HCT116 (cell line): Measurements from ENCODE around the gene DDX47. TPM values are rescaled to one million over a fixed set of nuclear protein-coding genes. Genes with fewer than 3 reads are reported as not detected.

Experiments used
- ATAC-seq: fragments of 200-7000 bp; cut with Tn5 transposase; 2 replicates; pipeline ENCODE4 v1.9.1; 2020; ENCODE audit warnings: mild to moderate bottlenecking, moderate library complexity
- BruUV-seq: library from RNA; stranded (reverse); fragments of 400-500 nt; replicated peaks from 2 replicates; lab custom pipeline; 2021; lab: Mats Ljungman, UMichigan
- CTCF ChIA-PET: fragments of 300-600 bp; sonication (Branson Sonifier 250); formaldehyde crosslinking; loops from one replicate; lab custom pipeline; 2021; ENCODE audit warnings: antibody characterized with exemption; lab: Charles Lee
- POLR2A ChIA-PET: fragments of 300-600, 350-600 bp; sonication (Branson Sonifier 250); formaldehyde crosslinking; loops from one replicate; lab custom pipeline; 2021; ENCODE audit warnings: antibody characterized with exemption; lab: Charles Lee
- RAD21 ChIA-PET, 2 experiments: fragments of 300-600 bp; sonication (Branson Sonifier 250); formaldehyde crosslinking; loops; one replicate each; lab custom pipeline; 2023; ENCODE audit warnings: low total read pairs in 2 of 2; ENCODE audit not compliant: uncharacterized antibody in 2 of 2, unreplicated experiment in 2 of 2, low non-redundant PET in 1 of 2; lab: Charles Lee
- DNase-seq: peaks from one replicate; pipeline ENCODE4 v3.0.0-alpha.2; 2010; ENCODE audit warnings: low read depth, low spot score
- H2AFZ ChIP-seq: fragments of 200-600 bp; shearing (Covaris generic), sonication (generic); 2 replicates; pipeline ENCODE4 v1.6.1; 2017; ENCODE audit warnings: low read depth, mixed run types, mixed read lengths, antibody characterized with exemption, low read length; ENCODE audit not compliant: poor library complexity, severe bottlenecking
- H3K27ac ChIP-seq: 2 replicates; pipeline ENCODE4 v1.5.1; 2012; ENCODE audit warnings: low read depth, low read length
- H3K27me3 ChIP-seq: fragments of 200-600 bp; sonication (generic); 2 replicates; pipeline ENCODE4 v1.6.1; 2016; ENCODE audit warnings: mixed run types, low read length, mixed read lengths; ENCODE audit not compliant: insufficient read depth
- H3K36me3 ChIP-seq, 2 experiments: fragments of 200-500 bp in 1 of 2; fragments of 200-600 bp in 1 of 2; sonication (Bioruptor generic) in 1 of 2; sonication (generic) in 1 of 2; 2 replicates each; pipeline versions ENCODE4 v1.5.1 to v1.6.1; 2014 to 2016; ENCODE audit warnings: low read length in 2 of 2, inconsistent platforms in 1 of 2, mixed read lengths in 1 of 2, mixed run types in 1 of 2; ENCODE audit not compliant: insufficient read depth in 2 of 2, control insufficient read depth in 1 of 2
- H3K4me1 ChIP-seq, 2 experiments: fragments of 200-600 bp in 1 of 2; sonication (generic) in 1 of 2; 2 replicates each; pipeline versions ENCODE4 v1.5.1 to v1.6.1; 2012 to 2017; ENCODE audit warnings: low read length in 2 of 2, inconsistent platforms in 1 of 2, mild to moderate bottlenecking in 1 of 2, mixed read lengths in 1 of 2, mixed run types in 1 of 2, moderate library complexity in 1 of 2; ENCODE audit not compliant: insufficient read depth in 2 of 2, control insufficient read depth in 1 of 2
- H3K4me2 ChIP-seq: fragments of 200-600 bp; sonication (generic); 2 replicates; pipeline ENCODE4 v1.6.1; 2017; ENCODE audit warnings: mixed run types, low read length, mixed read lengths
- H3K4me3 ChIP-seq, 2 experiments: fragments of 200-600 bp in 1 of 2; sonication (generic) in 1 of 2; replicated peaks in 1 of 2; 2 replicates each; pipeline ENCODE4 v1.5.1; 2011 to 2016; ENCODE audit warnings: low read length in 2 of 2, control low read depth in 1 of 2, low read depth in 1 of 2, mild to moderate bottlenecking in 1 of 2, mixed read lengths in 1 of 2, mixed run types in 1 of 2
- H3K79me2 ChIP-seq: fragments of 200-600 bp; sonication (generic); 2 replicates; pipeline ENCODE4 v1.6.1; 2017; ENCODE audit warnings: mild to moderate bottlenecking, mixed run types, low read length, moderate library complexity, mixed read lengths; ENCODE audit not compliant: insufficient read depth
- H3K9ac ChIP-seq: fragments of 200-600 bp; sonication (generic); 2 replicates; pipeline ENCODE4 v1.6.1; 2016; ENCODE audit warnings: low read length, mixed read lengths
- H3K9me2 ChIP-seq: fragments of 200-600 bp; sonication (generic), shearing (Covaris generic); 2 replicates; pipeline ENCODE4 v1.6.1; 2017; ENCODE audit warnings: mixed run types, mild to moderate bottlenecking, moderate library complexity; ENCODE audit not compliant: insufficient read depth
- H3K9me3 ChIP-seq, 2 experiments: fragments of 200-500 bp in 1 of 2; fragments of 200-600 bp in 1 of 2; sonication (Bioruptor generic) in 1 of 2; sonication (generic) in 1 of 2; 2 replicates each; pipeline ENCODE4 v1.6.1; 2014 to 2017; ENCODE audit warnings: low read length in 2 of 2, mixed read lengths in 2 of 2, inconsistent platforms in 1 of 2, low read depth in 1 of 2, mild to moderate bottlenecking in 1 of 2, mixed run types in 1 of 2, moderate library complexity in 1 of 2; ENCODE audit not compliant: control insufficient read depth in 1 of 2, insufficient read depth in 1 of 2
- H4K20me1 ChIP-seq: fragments of 200-600 bp; sonication (generic), shearing (Covaris generic); 2 replicates; pipeline ENCODE4 v1.6.1; 2017; ENCODE audit warnings: mixed run types, mild to moderate bottlenecking, moderate library complexity; ENCODE audit not compliant: insufficient read depth
- ELF1 ChIP-seq: IDR thresholded peaks from 2 replicates; pipeline ENCODE4 v1.6.1; 2012; ENCODE audit warnings: low read depth, borderline replicate concordance
- EZH2 ChIP-seq: fragments of 200-600 bp; sonication (generic); IDR thresholded peaks from 2 replicates; pipeline ENCODE4 v1.6.1; 2017; ENCODE audit warnings: antibody characterized with exemption, mixed run types
- EZH2phosphoT487 ChIP-seq: fragments of 200-600 bp; IDR thresholded peaks from 2 replicates; pipeline ENCODE4 v1.6.1; 2018; ENCODE audit warnings: antibody characterized with exemption, borderline replicate concordance
- POLR2A ChIP-seq: IDR thresholded peaks from 2 replicates; pipeline ENCODE4 v1.7.0; 2011; ENCODE audit warnings: borderline replicate concordance; ENCODE audit not compliant: insufficient read depth, insufficient read length; ENCODE audit errors: extremely low read depth
- RAD21 ChIP-seq: IDR thresholded peaks from 2 replicates; pipeline ENCODE4 v1.6.1; 2012; ENCODE audit warnings: low read depth, mild to moderate bottlenecking
- SP1 ChIP-seq: IDR thresholded peaks from 2 replicates; pipeline ENCODE4 v1.6.1; 2012; ENCODE audit warnings: low read depth
- TCF7L2 ChIP-seq: IDR thresholded peaks from 2 replicates; pipeline ENCODE4 v1.7.0; 2011; ENCODE audit warnings: borderline replicate concordance, inconsistent platforms; ENCODE audit not compliant: insufficient read depth, insufficient read length; ENCODE audit errors: extremely low read depth
- YY1 ChIP-seq: IDR thresholded peaks from 2 replicates; pipeline ENCODE4 v1.6.1; 2011; ENCODE audit warnings: low read length, low read depth, moderate library complexity, mild to moderate bottlenecking; ENCODE audit not compliant: insufficient replicate concordance; ENCODE audit errors: extremely low read depth
- ZNF274 ChIP-seq: fragments of 200-500 bp; sonication (Bioruptor generic); IDR thresholded peaks from 2 replicates; pipeline ENCODE4 v1.6.1; 2014; ENCODE audit warnings: mild to moderate bottlenecking, low read depth, low read length, inconsistent platforms
- intact Hi-C: fragments of 100-400 bp; cut with micrococcal nuclease; formaldehyde crosslinking; loops from 2 replicates; pipeline ENCODE4 v1.10.0; 2022
- total RNA-seq: library from RNA; stranded (reverse); gene quantifications from one replicate; pipeline ENCODE4 v1.2.1, GENCODE V29; 2021; ENCODE audit not compliant: unreplicated experiment
- TF ChIP-seq, protein P1 (sequence below): IDR thresholded peaks from 2 replicates; pipeline ENCODE4 v1.6.1; 2011; ENCODE audit warnings: mild to moderate bottlenecking, low read length, moderate library complexity; ENCODE audit not compliant: insufficient replicate concordance; ENCODE audit errors: extremely low read depth
- TF ChIP-seq, protein P2 (sequence below), 3 experiments: fragments of 200-600 bp in 1 of 3; sonication (generic) in 1 of 3; IDR thresholded peaks in 2 of 3; conservative IDR thresholded peaks in 1 of 3; 2 replicates each; pipeline ENCODE4 v1.5.1; 2012 to 2017; ENCODE audit warnings: low read depth in 2 of 3, low read length in 2 of 3, antibody characterized with exemption in 1 of 3, borderline replicate concordance in 1 of 3, control low read depth in 1 of 3, mild to moderate bottlenecking in 1 of 3, mixed read lengths in 1 of 3, mixed run types in 1 of 3, moderate library complexity in 1 of 3; ENCODE audit not compliant: insufficient read depth in 1 of 3

The DDX47 gene
- total RNA-seq, 1 experiment from 2014 or later: 103 TPM

DNA sequence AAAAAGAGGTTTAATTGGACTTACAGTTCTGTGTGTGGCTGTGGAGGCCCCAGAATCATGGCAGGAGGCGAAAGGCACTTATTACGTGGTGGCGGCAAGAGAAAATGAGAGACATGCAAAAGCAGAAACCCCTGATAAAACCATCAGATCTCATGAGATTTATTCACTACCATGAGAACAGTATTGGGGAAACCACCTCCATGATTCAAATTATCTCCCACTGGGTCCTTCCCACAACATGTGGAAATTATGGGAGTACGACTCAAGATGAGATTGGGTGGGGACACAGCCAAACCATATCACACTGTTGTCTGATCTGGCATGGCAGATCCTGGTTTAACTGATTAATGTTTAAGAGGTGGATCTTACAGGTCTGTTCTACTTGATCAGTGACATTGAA, 5.6 kb downstream of the DDX47 start:
- Histone ChIP-seq H3K4me2 (peak overlapping the region; percentile 57), H3K4me3 (no peak overlapping the region), H3K9me2 (no peaks in the 10 kb centered on the region), H3K36me3 (peaks cover 41 to 69% of the 10 kb centered on the region in 2 experiments), H3K27me3 (no peaks in the 10 kb centered on the region), H3K27ac (peak overlapping the region; percentile 75), H2AFZ (no peak overlapping the region), H3K9me3 (no peaks in the 10 kb centered on the region), H3K79me2 (peaks cover 93% of the 10 kb centered on the region), H3K4me1 (peaks cover 32 to 65% of the 10 kb centered on the region in 2 experiments), H3K9ac (peak overlapping the region; percentile 32), H4K20me1 (no peaks in the 10 kb centered on the region)
- ChIA-PET POLR2A (no interaction called here), RAD21 (no interaction called here), CTCF (interaction anchor here (1.0 kb wide), 1 partner anchor 82 kb away, joined by 3 read pairs; no protein-coding TSS in a partner anchor)
- ATAC-seq: no peak
- BruUV-seq: no TSS peak
- no peak for DNase-seq
- TF ChIP-seq RAD21: no peak
- TF ChIP-seq YY1: no peak
- TF ChIP-seq SP1: no peak
- TF ChIP-seq TCF7L2: no peak
- TF ChIP-seq ELF1: no peak
- no peak for TF ChIP-seq ZNF274
- TF ChIP-seq POLR2A: no peak
- TF ChIP-seq EZH2: no peak
- intact Hi-C loops: loop anchor here (10.0 kb wide), 2 partner anchors 166 to 276 kb away; no protein-coding TSS in a partner anchor

DNA sequence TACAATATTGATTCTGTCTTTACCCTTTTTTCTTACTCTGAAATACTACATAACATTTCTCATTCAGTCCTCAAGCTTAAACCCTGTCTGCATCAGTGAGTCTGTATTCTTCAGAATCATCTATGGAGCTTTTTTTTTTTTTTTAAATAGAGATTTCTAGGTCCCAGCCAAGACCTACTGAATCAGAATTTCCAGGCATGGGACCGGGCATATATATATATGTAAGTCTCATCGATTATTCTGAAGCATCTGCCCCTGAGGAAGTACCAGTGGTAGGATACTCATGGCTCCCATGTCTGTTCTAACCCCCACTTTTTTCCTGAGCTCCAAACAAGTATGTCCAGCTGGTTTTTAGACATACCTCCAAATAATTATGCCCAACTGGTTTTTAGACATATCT, 6.1 kb downstream of the DDX47 start:
- Histone ChIP-seq H3K9me2 (no peaks in the 10 kb centered on the region), H2AFZ (no peak overlapping the region), H3K4me3 (0 out of 4 replicates have a peak overlapping the region, but pooled peaks of 1 of the 2 experiments have one; percentile 8), H4K20me1 (no peaks in the 10 kb centered on the region), H3K27ac (peak overlapping the region; percentile 75), H3K36me3 (peaks cover 46 to 73% of the 10 kb centered on the region in 2 experiments), H3K27me3 (no peaks in the 10 kb centered on the region), H3K9ac (peak overlapping the region; percentile 32), H3K9me3 (no peaks in the 10 kb centered on the region), H3K4me2 (peak overlapping the region; percentile 57), H3K4me1 (peaks cover 30 to 61% of the 10 kb centered on the region in 2 experiments), H3K79me2 (peaks cover 92% of the 10 kb centered on the region)
- ChIA-PET POLR2A (no interaction called here), CTCF (interaction anchor here (1.0 kb wide), 1 partner anchor 82 kb away, joined by 3 read pairs; no protein-coding TSS in a partner anchor), RAD21 (no interaction called here)
- intact Hi-C loops: loop anchor here (10.0 kb wide), 2 partner anchors 166 to 276 kb away; no protein-coding TSS in a partner anchor
- BruUV-seq: no TSS peak
- 0 out of 2 replicates have a peak, but pooled peaks have one; percentile 41 for ATAC-seq
- DNase-seq: no peak
- TF ChIP-seq EZH2 (no peak), SP1 (no peak), EZH2phosphoT487 (no peak), RAD21 (no peak)
- TF ChIP-seq, protein P1, sequence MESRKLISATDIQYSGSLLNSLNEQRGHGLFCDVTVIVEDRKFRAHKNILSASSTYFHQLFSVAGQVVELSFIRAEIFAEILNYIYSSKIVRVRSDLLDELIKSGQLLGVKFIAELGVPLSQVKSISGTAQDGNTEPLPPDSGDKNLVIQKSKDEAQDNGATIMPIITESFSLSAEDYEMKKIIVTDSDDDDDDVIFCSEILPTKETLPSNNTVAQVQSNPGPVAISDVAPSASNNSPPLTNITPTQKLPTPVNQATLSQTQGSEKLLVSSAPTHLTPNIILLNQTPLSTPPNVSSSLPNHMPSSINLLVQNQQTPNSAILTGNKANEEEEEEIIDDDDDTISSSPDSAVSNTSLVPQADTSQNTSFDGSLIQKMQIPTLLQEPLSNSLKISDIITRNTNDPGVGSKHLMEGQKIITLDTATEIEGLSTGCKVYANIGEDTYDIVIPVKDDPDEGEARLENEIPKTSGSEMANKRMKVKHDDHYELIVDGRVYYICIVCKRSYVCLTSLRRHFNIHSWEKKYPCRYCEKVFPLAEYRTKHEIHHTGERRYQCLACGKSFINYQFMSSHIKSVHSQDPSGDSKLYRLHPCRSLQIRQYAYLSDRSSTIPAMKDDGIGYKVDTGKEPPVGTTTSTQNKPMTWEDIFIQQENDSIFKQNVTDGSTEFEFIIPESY: no peak
- TF ChIP-seq, protein P2, sequence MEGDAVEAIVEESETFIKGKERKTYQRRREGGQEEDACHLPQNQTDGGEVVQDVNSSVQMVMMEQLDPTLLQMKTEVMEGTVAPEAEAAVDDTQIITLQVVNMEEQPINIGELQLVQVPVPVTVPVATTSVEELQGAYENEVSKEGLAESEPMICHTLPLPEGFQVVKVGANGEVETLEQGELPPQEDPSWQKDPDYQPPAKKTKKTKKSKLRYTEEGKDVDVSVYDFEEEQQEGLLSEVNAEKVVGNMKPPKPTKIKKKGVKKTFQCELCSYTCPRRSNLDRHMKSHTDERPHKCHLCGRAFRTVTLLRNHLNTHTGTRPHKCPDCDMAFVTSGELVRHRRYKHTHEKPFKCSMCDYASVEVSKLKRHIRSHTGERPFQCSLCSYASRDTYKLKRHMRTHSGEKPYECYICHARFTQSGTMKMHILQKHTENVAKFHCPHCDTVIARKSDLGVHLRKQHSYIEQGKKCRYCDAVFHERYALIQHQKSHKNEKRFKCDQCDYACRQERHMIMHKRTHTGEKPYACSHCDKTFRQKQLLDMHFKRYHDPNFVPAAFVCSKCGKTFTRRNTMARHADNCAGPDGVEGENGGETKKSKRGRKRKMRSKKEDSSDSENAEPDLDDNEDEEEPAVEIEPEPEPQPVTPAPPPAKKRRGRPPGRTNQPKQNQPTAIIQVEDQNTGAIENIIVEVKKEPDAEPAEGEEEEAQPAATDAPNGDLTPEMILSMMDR (IDR thresholded peaks at IDR 0.05 in 2 of 3, conservative IDR thresholded peaks at IDR 0.05 in 1 of 3; ENCODE audit: borderline replicate concordance in 1 of 3, insufficient read depth in 1 of 3, low read depth in 2 of 3, low read length in 2 of 3): no peak
